Upper lobe of left lung (tissue), 4 donors: ENCODE results near the gene PSMC4.

Experiments
- POLR2A ChIP-seq, 4 donors: fragments of 450-650 bp; IDR thresholded peaks; one replicate each; pipeline ENCODE4 v1.5.1; 2016 to 2017; ENCODE audit warnings: antibody characterized with exemption in 4 of 4, mild to moderate bottlenecking in 2 of 4
- POLR2AphosphoS5 ChIP-seq, 2 donors: sonication (generic); formaldehyde crosslinking; IDR thresholded peaks; one replicate each; pipeline ENCODE4 v1.5.1; 2017; ENCODE audit warnings: antibody characterized with exemption in 2 of 2
- TF ChIP-seq, protein P1 (sequence below), 6 experiments: fragments of 450-650 bp in 4 of 6; fragments of 200-600 bp in 2 of 6; sonication (generic) in 2 of 6; IDR thresholded peaks; one replicate each; pipeline ENCODE4 v1.5.1; 2016 to 2019; ENCODE audit warnings: antibody characterized with exemption in 6 of 6

DNA sequence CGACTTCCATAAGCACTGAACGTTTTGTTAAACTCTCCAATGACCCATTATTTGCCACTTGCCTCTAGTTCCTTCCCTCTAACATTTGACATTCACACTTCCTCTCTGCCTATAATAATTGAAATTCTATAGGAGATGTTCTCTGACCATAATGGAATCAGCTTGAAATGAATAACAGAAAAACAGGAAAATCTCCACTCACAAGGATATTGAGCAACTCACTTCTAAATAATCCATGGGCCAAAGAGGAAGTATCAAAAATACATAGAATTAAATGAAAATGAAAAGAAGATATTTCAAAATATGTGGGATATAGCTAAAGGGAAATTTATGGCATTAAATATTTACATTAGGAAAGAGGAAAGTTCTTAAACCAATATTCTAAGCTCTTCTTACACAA lies 33.2 kb upstream of the PSMC4 start:
- TF ChIP-seq, protein P1, sequence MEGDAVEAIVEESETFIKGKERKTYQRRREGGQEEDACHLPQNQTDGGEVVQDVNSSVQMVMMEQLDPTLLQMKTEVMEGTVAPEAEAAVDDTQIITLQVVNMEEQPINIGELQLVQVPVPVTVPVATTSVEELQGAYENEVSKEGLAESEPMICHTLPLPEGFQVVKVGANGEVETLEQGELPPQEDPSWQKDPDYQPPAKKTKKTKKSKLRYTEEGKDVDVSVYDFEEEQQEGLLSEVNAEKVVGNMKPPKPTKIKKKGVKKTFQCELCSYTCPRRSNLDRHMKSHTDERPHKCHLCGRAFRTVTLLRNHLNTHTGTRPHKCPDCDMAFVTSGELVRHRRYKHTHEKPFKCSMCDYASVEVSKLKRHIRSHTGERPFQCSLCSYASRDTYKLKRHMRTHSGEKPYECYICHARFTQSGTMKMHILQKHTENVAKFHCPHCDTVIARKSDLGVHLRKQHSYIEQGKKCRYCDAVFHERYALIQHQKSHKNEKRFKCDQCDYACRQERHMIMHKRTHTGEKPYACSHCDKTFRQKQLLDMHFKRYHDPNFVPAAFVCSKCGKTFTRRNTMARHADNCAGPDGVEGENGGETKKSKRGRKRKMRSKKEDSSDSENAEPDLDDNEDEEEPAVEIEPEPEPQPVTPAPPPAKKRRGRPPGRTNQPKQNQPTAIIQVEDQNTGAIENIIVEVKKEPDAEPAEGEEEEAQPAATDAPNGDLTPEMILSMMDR (IDR thresholded peaks at IDR 0.05): no peak
- TF ChIP-seq POLR2A (IDR thresholded peaks at IDR 0.05) (no peak), POLR2AphosphoS5 (IDR thresholded peaks at IDR 0.05) (no peak)
